ENCODE measurements around the gene GLUD1.
A peak's percentile ranks its signal among the peaks of the same experiment; 100 is the strongest.
"Not testable (repeated sequence)": the region's sequence is repeated elsewhere in the genome, so short reads cannot be mapped to it uniquely, and the experiment has no call there.

GLUD1 gene

GRCh38 chr10:87094373-87095235 is at the start of gene GLUD1, which contains the start of gene SHLD2:
TSS of gene GLUD1 (minus strand) at chr10:87094843. CDS start at chr10:87094769, 74 bp downstream.
TSS of gene SHLD2 (plus strand) at chr10:87095206. CDS start at chr10:87151355, 56,149 bp downstream.
- peak; percentile 54 for DNase-seq

GRCh38 chr10:87143109-87143418 is 48.4 kb upstream of the GLUD1 start:
- DNase-seq: not testable (repeated sequence)

GRCh38 chr10:87142230-87143108 is 47.8 kb upstream of the GLUD1 start:
- not testable (repeated sequence) for DNase-seq

- not testable (repeated sequence) for DNase-seq
Measured at GRCh38 chr10:87137478-87137877, 42.8 kb upstream of the GLUD1 start.

GRCh38 chr10:87134440-87134839 is 39.8 kb upstream of the GLUD1 start:
- DNase-seq: not testable (repeated sequence)

- not testable (repeated sequence) for DNase-seq
Measured at GRCh38 chr10:87133936-87134335, 39.3 kb upstream of the GLUD1 start.

- not testable (repeated sequence) for DNase-seq
Measured at GRCh38 chr10:87132176-87132575, 37.5 kb upstream of the GLUD1 start.

- not testable (repeated sequence) for DNase-seq
Measured at GRCh38 chr10:87127607-87128156, 33.0 kb upstream of the GLUD1 start.

- not testable (repeated sequence) for DNase-seq
Measured at GRCh38 chr10:87127048-87127447, 32.4 kb upstream of the GLUD1 start.

- DNase-seq: not testable (repeated sequence)
Measured at GRCh38 chr10:87123351-87123750, 28.7 kb upstream of the GLUD1 start.

- not testable (repeated sequence) for DNase-seq
Measured at GRCh38 chr10:87119029-87119428, 24.4 kb upstream of the GLUD1 start.

GRCh38 chr10:87118122-87118521 is 23.5 kb upstream of the GLUD1 start:
- not testable (repeated sequence) for DNase-seq

- no peak for DNase-seq
Measured at GRCh38 chr10:87105446-87106124, 10.9 kb upstream of the GLUD1 start.

- DNase-seq: not testable (repeated sequence)
Measured at GRCh38 chr10:87104727-87105126, 10.1 kb upstream of the GLUD1 start.

GRCh38 chr10:87101996-87102395 is 7.4 kb upstream of the GLUD1 start:
- no peak for DNase-seq

GRCh38 chr10:87095236-87095945 is 748 bp upstream of the GLUD1 start:
- DNase-seq: no peak

GRCh38 chr10:87093632-87094372 is 841 bp downstream of the GLUD1 start:
- DNase-seq: no peak

- no peak for DNase-seq
Measured at GRCh38 chr10:87092861-87093631, 1.6 kb downstream of the GLUD1 start.

GRCh38 chr10:87092376-87092860 is 2.2 kb downstream of the GLUD1 start:
- DNase-seq: no peak

GRCh38 chr10:87090779-87091178 is 3.9 kb downstream of the GLUD1 start:
- DNase-seq: no peak

All from NCI-H2029 (cell line).